ENCODE measurements around the gene GDAP2.

DNA sequence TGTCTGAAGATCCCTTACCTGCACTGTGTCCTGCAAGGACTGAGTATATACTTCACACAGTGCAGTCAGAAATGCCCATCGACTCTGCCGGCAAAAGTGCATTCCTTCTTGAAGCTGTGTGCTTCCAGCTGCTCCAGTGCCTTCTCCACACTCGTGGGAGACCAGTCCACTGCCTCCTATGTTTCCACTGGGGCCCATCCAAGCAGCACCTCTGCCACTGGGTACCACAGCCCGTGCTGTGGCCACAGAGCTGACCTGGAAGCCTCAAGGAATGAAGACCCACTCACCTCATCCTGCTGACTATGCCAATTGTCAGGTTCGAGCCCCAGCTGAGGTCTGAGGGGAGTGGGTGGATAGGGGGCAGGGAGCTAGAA is 108.1 kb downstream of the GDAP2 start:
- TF ChIP-seq POLR2A (IDR thresholded peaks at IDR 0.05): no peak
- TF ChIP-seq, protein P1, sequence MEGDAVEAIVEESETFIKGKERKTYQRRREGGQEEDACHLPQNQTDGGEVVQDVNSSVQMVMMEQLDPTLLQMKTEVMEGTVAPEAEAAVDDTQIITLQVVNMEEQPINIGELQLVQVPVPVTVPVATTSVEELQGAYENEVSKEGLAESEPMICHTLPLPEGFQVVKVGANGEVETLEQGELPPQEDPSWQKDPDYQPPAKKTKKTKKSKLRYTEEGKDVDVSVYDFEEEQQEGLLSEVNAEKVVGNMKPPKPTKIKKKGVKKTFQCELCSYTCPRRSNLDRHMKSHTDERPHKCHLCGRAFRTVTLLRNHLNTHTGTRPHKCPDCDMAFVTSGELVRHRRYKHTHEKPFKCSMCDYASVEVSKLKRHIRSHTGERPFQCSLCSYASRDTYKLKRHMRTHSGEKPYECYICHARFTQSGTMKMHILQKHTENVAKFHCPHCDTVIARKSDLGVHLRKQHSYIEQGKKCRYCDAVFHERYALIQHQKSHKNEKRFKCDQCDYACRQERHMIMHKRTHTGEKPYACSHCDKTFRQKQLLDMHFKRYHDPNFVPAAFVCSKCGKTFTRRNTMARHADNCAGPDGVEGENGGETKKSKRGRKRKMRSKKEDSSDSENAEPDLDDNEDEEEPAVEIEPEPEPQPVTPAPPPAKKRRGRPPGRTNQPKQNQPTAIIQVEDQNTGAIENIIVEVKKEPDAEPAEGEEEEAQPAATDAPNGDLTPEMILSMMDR (IDR thresholded peaks at IDR 0.05): no peak

All from lower leg skin (tissue), 3 donors.